OCI-LY7 (cell line): ENCODE results near the gene KLRC1.
"Not testable (repeated sequence)": the region's sequence is repeated elsewhere in the genome, so short reads cannot be mapped to it uniquely, and the experiment has no call there.

ENCODE experiments used
- CTCF ChIP-seq: fragments of 200-600 bp; sonication (generic); conservative IDR thresholded peaks from 2 replicates; pipeline ENCODE4 v1.5.1; 2014; ENCODE audit warnings: mild to moderate bottlenecking, antibody characterized with exemption, low read length, moderate library complexity, mixed read lengths
- EZH2phosphoT487 ChIP-seq: fragments of 200-600 bp; sonication (generic); IDR thresholded peaks from 2 replicates; pipeline ENCODE4 v1.6.1; 2018; ENCODE audit warnings: low read depth, borderline replicate concordance, mild to moderate bottlenecking, mixed run types, antibody characterized with exemption, low read length, moderate library complexity, mixed read lengths

DNA sequence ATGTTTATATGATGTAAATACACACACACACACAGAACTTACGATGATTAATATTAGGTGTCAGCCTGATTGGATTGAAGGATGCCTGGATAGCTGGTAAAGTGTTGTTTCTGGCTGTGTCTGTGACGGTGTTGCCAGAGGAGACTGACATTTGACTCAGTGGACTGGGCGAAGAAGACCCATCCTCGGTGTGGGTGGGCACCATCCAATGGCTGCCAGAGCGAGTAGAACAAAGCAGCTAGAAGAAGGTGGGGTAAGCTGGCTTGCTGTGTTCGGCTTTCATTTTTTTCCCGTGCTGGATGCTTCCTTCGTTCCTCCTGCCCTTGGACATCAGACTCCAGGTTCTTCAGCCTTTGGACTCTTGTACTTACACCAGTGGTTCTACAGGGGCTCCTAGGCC is 12.0 kb downstream of the KLRC1 start:
- not testable (repeated sequence) for TF ChIP-seq CTCF, EZH2phosphoT487
